ENCODE data around the gene FCRL2. TPM values are rescaled to one million over a fixed set of nuclear protein-coding genes. Genes with fewer than 3 reads are reported as not detected.

The FCRL2 gene, protein sequence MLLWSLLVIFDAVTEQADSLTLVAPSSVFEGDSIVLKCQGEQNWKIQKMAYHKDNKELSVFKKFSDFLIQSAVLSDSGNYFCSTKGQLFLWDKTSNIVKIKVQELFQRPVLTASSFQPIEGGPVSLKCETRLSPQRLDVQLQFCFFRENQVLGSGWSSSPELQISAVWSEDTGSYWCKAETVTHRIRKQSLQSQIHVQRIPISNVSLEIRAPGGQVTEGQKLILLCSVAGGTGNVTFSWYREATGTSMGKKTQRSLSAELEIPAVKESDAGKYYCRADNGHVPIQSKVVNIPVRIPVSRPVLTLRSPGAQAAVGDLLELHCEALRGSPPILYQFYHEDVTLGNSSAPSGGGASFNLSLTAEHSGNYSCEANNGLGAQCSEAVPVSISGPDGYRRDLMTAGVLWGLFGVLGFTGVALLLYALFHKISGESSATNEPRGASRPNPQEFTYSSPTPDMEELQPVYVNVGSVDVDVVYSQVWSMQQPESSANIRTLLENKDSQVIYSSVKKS
- total RNA-seq = not detected

DNA sequence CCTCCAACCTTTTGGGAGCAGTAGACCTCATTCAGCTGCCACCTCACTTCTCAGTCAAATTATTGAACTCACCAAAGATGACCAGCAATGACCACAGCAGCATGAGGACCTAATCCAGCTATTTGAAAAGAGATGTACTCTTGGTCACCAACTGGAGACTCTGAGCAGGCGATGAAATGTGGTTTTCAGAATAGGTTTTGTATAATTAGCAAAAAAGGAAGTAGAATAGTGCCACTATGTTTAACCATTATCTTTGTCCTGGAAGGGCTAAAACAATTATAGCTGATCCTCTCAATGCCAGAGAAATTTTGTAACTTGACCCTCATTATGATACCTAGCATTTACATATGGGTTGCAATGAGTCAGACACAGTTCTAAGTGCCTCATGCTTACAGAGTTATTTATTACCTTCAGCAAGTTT lies at the start of gene FCRL2:
FCRL2 (minus strand) TSS at position 162 of the 421 bp plus-strand sequence; CDS start at position 103, 59 bp downstream.
- Mint-ChIP-seq H3K27ac (no peak within 1 kb of the TSS), H3K36me3 (peaks cover 0 to 5% of the 10 kb centered on the region in 2 donors), H3K9me3 (no peaks in the 10 kb centered on the region)
- DNase-seq (ENCODE audit: low spot score in 2 of 2) (no peak), ATAC-seq (no peak)

DNA sequence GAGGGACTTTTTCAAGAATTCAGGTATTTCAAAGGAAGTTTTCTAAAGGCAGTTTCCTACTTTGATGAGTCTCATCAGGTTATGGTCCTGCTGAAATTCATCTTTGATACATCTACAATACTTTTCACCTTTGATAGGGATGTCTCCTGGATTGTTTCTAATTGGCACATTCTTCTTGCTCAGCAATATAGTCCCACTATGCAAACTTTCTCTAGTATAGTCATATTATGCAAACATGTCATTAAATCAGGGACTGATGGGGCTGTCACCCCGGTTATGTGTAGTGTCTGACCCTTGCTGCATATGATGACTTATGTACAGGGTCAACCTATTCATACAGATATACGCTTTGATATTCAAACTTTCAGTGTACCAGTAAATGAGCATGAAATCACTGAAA lies 43.4 kb upstream of the FCRL2 start:
- DNase-seq (ENCODE audit: low spot score in 2 of 2) (no peak), ATAC-seq (no peak)
- no peak overlapping the region for H3K27ac Mint-ChIP-seq
- H3K9me3 Mint-ChIP-seq = no peaks in the 10 kb centered on the region
- no peaks in the 10 kb centered on the region for H3K36me3 Mint-ChIP-seq

DNA sequence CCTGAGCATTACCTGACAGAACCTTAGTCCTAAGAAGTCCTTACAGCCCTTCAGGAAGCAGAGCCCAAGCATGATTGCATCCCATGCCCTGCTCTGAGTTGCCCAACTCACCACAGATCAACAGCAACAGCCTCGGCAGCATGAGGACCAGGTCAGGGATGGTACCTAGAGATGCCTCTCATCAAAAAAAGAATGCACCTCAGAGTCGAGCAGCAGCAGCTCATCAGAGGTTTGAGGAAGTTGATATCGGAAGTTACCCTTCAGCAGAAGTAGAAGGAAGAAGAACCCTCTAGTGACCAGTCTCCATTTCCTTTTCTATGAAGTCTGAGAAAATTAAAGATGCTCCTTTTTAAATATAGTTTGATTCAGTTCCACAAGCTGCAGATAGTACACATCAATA lies 43.0 kb upstream of the FCRL2 start, which contains the start of gene FCRL1:
FCRL1 (minus strand) TSS at position 225 of the 400 bp plus-strand sequence; CDS start at position 142, 83 bp downstream.
- no peak for ATAC-seq

DNA sequence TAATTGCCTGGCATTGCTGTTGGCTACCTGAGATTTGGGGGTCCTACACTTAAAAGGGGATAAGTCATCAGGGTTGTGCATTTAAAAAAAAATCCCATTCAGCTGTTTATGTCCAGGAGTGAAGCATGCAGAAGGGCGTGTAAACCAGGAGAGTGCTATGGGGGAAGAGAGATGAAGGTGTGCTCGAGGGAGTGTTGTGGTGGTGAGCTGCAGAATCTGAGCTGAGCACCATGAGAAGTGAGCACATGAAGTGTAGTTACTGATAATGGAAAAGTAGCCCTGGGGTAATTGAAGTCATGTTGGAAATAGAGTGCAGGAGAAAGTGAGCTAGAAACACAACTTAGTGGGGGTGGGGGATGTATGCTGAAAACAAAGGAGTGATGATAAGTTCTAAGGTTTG lies 42.3 kb upstream of the FCRL2 start:
- no peak for ATAC-seq
- no peak overlapping the region for H3K27ac Mint-ChIP-seq
- H3K9me3 Mint-ChIP-seq = peaks cover 0 to 3% of the 10 kb centered on the region in 2 donors
- DNase-seq (ENCODE audit: low spot score in 2 of 2) = no peak
- H3K36me3 Mint-ChIP-seq = no peaks in the 10 kb centered on the region

More for the DNA sequence above, 43.0 kb upstream of the FCRL2 start, which contains the start of gene FCRL1:
- Mint-ChIP-seq H3K36me3 (no peaks in the 10 kb centered on the region), H3K27ac (no peak within 1 kb of the TSS), H3K9me3 (no peaks in the 10 kb centered on the region)
- DNase-seq (ENCODE audit: low spot score in 2 of 2) = no peak

DNA sequence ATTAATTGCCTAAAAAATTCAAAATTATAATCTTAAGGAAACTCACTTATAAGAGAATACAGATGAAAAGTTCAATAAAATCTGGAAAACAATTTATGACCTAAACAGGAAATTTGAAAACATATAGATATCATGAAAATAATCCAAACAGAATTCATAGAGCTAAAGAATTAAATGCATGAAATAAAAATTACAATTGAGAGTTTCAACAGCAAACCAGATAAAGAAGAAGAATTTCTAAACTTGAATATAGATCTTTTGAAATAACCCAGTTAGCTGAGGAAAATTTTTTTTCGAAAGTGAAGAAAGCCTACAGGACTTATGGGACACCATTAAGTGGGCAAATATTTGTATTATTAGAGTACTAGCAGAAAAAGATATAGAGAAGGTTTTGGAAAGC lies 36.3 kb upstream of the FCRL2 start:
- DNase-seq (ENCODE audit: low spot score in 2 of 2) = no peak
- Mint-ChIP-seq H3K9me3 (peaks cover 4 to 22% of the 10 kb centered on the region in 2 donors), H3K36me3 (peaks cover 0 to 7% of the 10 kb centered on the region in 2 donors), H3K27ac (no peak overlapping the region)
- ATAC-seq = no peak

DNA sequence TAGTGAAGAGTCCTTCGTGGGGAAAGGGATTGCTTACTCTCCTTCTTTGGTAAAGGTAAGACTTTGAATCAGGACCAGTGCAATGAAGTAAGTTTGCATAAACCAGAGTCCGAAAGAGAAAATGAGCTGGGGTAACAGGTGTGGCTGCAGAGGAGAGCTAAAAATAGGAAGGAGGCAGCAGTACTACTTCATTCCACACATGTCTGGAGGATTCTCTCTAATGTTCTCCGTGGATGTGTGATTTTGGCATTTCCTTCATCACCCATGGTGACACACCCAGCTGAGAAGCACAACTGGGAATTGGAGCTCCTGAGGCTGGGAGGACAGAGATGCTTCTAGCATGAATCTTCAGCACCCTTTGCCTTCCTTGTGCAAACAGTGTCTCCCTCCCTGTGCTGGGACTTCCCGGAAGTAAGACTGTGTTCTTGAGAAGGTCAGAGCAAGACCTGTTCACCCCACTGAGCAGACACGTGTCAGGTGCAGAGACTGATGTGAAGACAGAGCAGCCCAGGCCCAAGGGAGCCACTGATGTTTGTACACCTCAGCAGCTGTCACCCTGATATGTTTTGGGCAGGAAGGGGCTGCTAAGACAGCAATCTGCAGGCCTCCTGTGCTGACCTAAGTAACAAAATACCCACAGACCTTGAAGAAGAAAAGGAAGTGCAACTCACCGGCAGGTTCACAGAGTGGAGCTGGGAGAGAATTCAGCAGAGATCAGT lies 29.7 kb upstream of the FCRL2 start:
- ATAC-seq = no peak

DNA sequence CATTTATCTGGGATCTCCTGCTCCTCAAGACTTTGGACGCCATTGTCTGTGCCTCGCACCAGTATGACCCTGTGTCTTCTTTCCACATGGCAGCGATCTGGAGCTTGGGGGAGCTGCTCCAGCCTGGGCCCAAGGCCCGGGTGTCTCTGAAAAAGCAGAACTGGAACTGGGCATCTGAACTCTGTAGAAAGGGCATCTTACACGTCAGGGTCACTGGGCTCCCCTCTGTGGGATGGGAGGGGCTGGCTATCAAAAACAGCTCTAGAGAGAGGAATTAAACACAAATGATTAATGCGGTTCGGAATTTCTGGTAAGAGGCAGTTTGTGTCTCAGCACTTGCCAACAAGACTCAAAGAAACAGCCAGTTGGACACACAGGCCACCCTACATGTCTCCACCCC lies 26.9 kb upstream of the FCRL2 start:
- Mint-ChIP-seq H3K27ac (no peak overlapping the region), H3K9me3 (no peaks in the 10 kb centered on the region), H3K36me3 (no peaks in the 10 kb centered on the region)
- ATAC-seq (no peak), DNase-seq (ENCODE audit: low spot score in 2 of 2) (no peak)

More for the DNA sequence above, 29.7 kb upstream of the FCRL2 start:
- Mint-ChIP-seq H3K9me3 (peaks cover 0 to 4% of the 10 kb centered on the region in 2 donors), H3K27ac (no peak overlapping the region), H3K36me3 (no peaks in the 10 kb centered on the region)
- no peak for DNase-seq (ENCODE audit: low spot score in 2 of 2)

DNA sequence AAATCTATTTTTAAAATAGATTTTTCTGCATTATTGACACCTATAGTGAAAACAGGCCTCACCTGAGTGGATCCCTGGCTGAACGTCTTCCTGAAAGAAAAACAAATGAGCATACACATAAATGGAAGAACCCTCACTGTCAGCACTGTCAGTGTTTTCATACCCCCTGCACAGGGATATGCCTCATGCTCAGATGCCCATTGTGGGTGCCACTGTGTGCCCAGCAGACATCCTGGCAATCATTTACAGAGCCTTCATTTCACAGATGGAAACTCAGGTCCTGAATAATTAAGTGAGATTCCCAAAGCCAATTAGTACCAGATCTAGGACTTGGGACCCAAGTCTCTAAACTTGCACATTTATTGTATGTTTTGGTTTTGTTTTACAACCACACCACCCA lies 23.1 kb upstream of the FCRL2 start:
- H3K9me3 Mint-ChIP-seq = no peaks in the 10 kb centered on the region
- H3K36me3 Mint-ChIP-seq = no peaks in the 10 kb centered on the region
- DNase-seq (ENCODE audit: low spot score in 2 of 2) (no peak), ATAC-seq (no peak)
- H3K27ac Mint-ChIP-seq = no peak overlapping the region

DNA sequence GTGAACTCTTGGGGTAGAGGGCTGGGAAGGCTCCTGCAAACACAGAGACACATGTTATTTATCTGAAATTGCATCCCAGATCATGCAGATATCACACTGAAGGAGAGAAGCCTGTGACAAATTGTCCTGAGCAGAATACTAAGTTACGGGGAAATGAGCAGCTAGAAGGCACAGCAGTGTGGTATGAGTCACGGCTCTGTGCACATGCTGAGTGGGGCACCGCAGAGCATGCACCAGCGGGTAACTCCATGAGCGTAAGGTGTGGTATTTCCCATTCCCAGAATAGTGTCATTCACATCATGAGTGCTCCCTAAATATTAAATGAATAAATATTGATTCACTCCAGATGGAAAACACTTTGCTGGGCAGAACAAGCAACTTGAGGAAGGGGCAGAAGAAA lies 21.3 kb upstream of the FCRL2 start:
- H3K36me3 Mint-ChIP-seq = peaks cover 2 to 4% of the 10 kb centered on the region in 2 donors
- H3K27ac Mint-ChIP-seq = no peak overlapping the region
- no peak for DNase-seq (ENCODE audit: low spot score in 2 of 2)
- no peak for ATAC-seq
- H3K9me3 Mint-ChIP-seq = peaks cover 3 to 9% of the 10 kb centered on the region in 2 donors

DNA sequence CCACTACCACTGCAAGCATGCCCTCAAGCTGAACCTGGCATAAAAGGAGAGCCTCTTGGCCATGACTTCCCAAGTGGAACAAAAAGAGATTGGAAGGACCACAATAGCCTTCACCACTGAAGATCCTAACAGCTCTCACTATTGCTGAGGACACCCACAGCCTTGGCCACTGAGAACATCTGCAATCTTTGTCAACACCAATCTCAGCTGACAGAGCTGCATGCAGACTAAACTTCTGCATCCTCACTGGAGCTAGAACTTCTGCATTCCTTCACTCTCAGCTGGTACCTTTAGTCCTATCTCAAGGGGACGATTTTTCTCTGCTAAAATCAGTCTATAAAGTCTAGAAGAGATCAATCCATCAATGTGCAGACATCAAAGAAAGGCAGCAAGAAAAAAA lies 8.3 kb upstream of the FCRL2 start:
- no peak for DNase-seq (ENCODE audit: low spot score in 2 of 2)
- peaks cover 0 to 5% of the 10 kb centered on the region in 2 donors for H3K36me3 Mint-ChIP-seq
- H3K9me3 Mint-ChIP-seq = peaks cover 8 to 11% of the 10 kb centered on the region in 2 donors
- no peak overlapping the region for H3K27ac Mint-ChIP-seq
- no peak for ATAC-seq

DNA sequence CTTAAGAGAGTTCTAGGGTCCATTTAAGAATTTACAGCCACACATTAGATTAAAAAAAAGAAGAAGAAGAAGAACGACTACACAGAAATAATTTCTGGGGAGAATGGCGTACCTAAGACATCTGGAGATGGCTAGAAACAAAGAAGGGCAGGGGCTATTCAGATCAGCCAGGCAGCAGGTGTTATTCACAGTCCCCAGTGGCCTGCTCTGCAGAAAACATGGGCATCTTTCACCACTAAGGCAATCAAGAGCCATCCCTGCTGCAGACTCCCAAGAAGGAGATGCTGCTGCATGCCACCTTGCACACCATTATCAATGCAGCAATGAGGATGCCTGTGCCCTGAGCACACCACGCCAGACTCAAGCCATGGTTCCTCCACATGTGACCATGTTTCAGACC lies 7.9 kb upstream of the FCRL2 start:
- peaks cover 5 to 11% of the 10 kb centered on the region in 2 donors for H3K9me3 Mint-ChIP-seq
- DNase-seq (ENCODE audit: low spot score in 2 of 2) (no peak), ATAC-seq (no peak)
- no peak overlapping the region for H3K27ac Mint-ChIP-seq
- H3K36me3 Mint-ChIP-seq = peaks cover 0 to 5% of the 10 kb centered on the region in 2 donors

DNA sequence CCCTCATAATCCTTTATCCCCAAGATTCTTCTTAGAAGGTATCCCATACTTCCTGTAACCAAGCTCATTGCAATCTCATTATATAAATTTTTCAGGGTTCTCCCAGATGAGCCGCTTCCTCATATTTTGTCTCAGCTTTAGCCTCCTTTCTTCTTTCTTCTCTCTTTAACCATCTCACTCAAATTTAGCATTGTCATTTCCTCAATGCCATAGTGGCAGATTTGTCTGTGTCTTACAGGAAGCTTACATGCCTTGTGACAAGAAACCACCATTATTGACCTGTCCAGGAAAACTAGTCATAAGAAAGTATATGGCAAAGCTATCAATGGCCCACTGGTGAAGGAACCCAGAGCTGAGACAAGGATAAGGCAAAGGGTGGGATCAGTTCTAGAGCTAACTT lies 6.0 kb upstream of the FCRL2 start:
- DNase-seq (ENCODE audit: low spot score in 2 of 2) (no peak), ATAC-seq (no peak)
- peaks cover 5 to 11% of the 10 kb centered on the region in 2 donors for H3K9me3 Mint-ChIP-seq
- H3K36me3 Mint-ChIP-seq = peaks cover 0 to 5% of the 10 kb centered on the region in 2 donors
- H3K27ac Mint-ChIP-seq = no peak overlapping the region

DNA sequence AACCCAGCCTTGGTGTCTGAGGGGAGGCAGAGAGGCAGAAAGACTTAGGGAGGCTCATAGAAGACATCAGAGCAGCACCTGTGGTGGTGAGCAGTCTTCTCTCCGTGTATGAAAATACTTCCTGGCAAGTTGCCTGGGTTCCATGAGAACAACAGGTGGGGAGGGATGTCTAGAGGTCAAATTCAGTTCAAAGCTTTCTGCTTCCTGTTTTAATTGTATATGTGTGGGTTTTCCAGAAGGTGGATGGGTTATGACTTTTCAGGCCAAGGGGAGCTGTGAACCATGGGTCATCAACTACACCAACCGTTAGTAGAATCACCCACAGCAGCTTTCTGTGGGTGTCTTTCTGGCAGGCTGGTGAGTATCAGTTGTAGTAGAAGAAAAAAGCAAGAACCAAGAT lies 4.1 kb upstream of the FCRL2 start:
- peak in 1 of 2 donors; percentile 61 for ATAC-seq
- peaks cover 0 to 5% of the 10 kb centered on the region in 2 donors for H3K36me3 Mint-ChIP-seq
- no peak for DNase-seq (ENCODE audit: low spot score in 2 of 2)
- no peak overlapping the region for H3K27ac Mint-ChIP-seq
- peaks cover 0 to 4% of the 10 kb centered on the region in 2 donors for H3K9me3 Mint-ChIP-seq

DNA sequence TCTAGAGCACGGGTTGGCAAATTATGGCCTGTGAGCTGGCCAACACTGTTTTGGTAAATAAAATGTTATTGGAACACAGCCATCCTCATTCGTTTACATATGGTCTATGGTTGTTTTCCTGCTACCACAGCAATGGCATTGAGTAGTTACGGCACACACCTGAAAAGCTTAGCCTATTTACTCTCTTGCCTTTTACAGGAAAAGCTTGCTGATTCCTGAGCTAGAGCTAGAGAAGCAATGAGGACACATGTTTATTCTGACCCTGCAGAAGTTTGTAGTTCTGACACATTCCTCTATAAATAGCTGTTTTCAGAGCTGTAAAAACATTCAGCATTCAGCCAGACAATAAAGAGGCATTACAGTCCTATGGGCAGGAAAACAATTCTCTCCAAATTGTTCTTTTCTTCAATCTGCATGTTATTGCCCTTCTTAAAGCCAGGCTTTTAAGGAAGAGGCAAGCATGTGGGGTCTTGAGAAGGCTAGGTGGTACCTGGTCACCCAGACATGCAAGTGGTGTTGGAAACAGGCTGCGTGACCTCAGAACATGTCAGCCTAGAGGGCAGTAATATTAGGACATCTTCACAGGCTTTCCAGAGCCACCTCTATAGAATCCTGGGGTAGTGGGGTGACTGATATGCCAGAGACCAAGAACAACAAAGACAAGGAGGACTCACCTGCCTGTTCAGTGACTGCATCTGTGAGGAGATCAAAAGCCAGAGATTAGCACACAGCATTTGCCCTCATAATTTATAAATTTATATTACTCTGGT lies 1.6 kb downstream of the FCRL2 start:
- no peak for ATAC-seq
- no peak overlapping the region for H3K27ac Mint-ChIP-seq

DNA sequence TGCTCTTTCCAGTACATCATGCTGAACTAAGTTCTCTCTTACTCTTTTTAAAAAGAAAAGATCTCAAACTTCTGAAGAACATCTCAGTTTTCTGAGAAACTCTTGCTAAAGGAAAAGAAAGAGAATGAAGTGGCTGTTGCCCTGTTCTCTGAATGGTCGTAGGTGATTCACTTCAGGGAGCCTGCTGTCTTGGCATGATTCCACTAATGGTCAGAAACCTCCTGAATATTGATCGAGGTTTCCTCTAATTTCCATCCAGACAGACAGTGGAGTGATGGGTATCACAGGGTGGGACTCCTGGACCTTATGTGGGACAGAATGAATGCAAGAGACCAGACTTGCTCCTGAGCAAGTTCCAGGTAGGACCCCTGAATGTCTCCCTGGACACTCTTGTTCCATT lies 2.5 kb downstream of the FCRL2 start:
- no peak for DNase-seq (ENCODE audit: low spot score in 2 of 2)
- Mint-ChIP-seq H3K27ac (no peak overlapping the region), H3K36me3 (no peaks in the 10 kb centered on the region), H3K9me3 (no peaks in the 10 kb centered on the region)
- no peak for ATAC-seq

More for the DNA sequence above, 1.6 kb downstream of the FCRL2 start:
- H3K36me3 Mint-ChIP-seq = no peaks in the 10 kb centered on the region
- DNase-seq (ENCODE audit: low spot score in 2 of 2) = no peak
- H3K9me3 Mint-ChIP-seq = no peaks in the 10 kb centered on the region

DNA sequence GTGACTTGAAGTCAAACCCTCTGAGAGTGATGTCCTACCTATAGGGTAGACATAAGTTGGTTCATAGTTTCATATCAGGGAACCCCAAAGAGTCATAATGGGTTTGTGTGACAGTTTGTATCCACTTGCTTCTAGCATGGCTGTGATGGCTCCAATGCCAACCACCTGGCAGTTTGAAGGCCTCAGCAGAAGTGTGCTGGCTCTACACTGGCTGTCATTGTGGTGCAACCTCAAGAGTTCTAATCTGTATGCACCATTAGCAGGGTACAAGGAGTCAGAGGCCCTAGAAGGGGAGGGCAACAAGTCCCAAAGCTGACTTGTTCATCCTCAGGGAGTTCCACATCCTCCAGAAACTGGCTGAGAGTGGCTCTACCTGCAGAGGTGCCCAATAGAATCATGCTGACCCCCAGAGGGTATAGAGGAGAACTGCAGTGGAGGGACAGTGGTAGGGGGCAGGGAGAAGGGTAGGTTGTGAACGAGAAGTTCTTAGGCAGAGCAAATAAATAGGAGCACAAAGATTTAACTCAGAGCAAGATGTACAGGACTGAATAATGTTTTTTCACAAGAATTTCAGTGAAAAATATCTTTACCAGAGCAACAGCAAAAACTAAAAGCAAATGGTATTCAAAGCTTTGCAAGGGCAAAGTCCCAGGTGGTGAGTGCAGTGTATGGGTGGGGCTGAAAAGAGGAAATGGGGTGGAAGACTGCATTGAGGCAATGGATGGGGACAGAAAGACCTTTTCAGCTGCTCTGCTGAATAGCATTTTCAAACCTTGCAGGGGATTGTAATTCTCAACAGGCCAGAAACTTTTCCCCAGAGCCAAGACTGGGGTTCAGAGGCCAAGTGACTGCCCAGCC lies 3.2 kb downstream of the FCRL2 start:
- no peak for DNase-seq (ENCODE audit: low spot score in 2 of 2)
- Mint-ChIP-seq H3K36me3 (no peaks in the 10 kb centered on the region), H3K9me3 (no peaks in the 10 kb centered on the region), H3K27ac (no peak overlapping the region)
- peak in 1 of 2 donors; percentile 30 for ATAC-seq

All from activated naive CD4-positive, alpha-beta T cell treated with anti-CD3 and anti-CD28 coated beads, Interleukin-2, amount 50 U/mL, for 72 hours (primary cell).